Endothelial cell of umbilical vein (primary cell): Measurements from ENCODE around the gene NODAL. TPM values are rescaled to one million over a fixed set of nuclear protein-coding genes. Genes with fewer than 3 reads are reported as not detected.

ENCODE experiments used
- Bru-seq: library from RNA; stranded (reverse); fragments of 400-500 nt; gene quantifications from one replicate; lab custom pipeline; 2021; lab: Mats Ljungman, UMichigan
- BruChase-seq, 2 experiments: library from RNA; stranded (reverse); fragments of 400-500 nt; gene quantifications; one replicate each; lab custom pipeline; 2021; lab: Mats Ljungman, UMichigan
- BruUV-seq: library from RNA; stranded (reverse); fragments of 400-500 nt; replicated peaks from 2 replicates; lab custom pipeline; 2021; lab: Mats Ljungman, UMichigan
- CTCF ChIA-PET: fragments of 300-600, 350-600 bp; sonication (Branson Sonifier 250); formaldehyde crosslinking; loops from one replicate; lab custom pipeline; 2021; ENCODE audit warnings: antibody characterized with exemption, inconsistent platforms; lab: Charles Lee
- POLR2A ChIA-PET: fragments of 300-600, 350-600 bp; sonication (Branson Sonifier 250); formaldehyde crosslinking; loops from one replicate; lab custom pipeline; 2021; ENCODE audit warnings: antibody characterized with exemption, inconsistent platforms; lab: Charles Lee
- DNase-seq: peaks from one replicate; pipeline ENCODE4 v3.0.0-alpha.2; 2011; ENCODE audit warnings: low read depth, low spot score
- FAIRE-seq: peaks from 2 replicates; lab custom pipeline; 2011; peaks lifted over from hg19 to GRCh38; lab: Jason Lieb, UNC
- H2AFZ ChIP-seq: 2 replicates; pipeline ENCODE4 v1.6.0; 2012; ENCODE audit warnings: low read depth, low read length, control low read depth, inconsistent platforms
- H3K27ac ChIP-seq: 2 replicates; pipeline ENCODE4 v1.5.1; 2011; ENCODE audit warnings: low read depth, mild to moderate bottlenecking, control low read depth, low read length, moderate library complexity; ENCODE audit not compliant: insufficient read depth
- H3K27me3 ChIP-seq, 2 experiments: 2 replicates each; pipeline versions ENCODE4 v1.6.0 to v1.6.1; 2011; ENCODE audit warnings: low read length in 2 of 2, mixed read lengths in 1 of 2; ENCODE audit not compliant: control insufficient read depth in 2 of 2, insufficient read depth in 2 of 2
- H3K36me3 ChIP-seq, 2 experiments: 2 replicates in 1 of 2; 3 replicates in 1 of 2; pipeline ENCODE4 v1.5.1; 2011; ENCODE audit warnings: low read length in 2 of 2, mild to moderate bottlenecking in 1 of 2, moderate library complexity in 1 of 2; ENCODE audit not compliant: control insufficient read depth in 2 of 2, insufficient read depth in 2 of 2; ENCODE audit errors: extremely low read depth in 1 of 2
- H3K4me1 ChIP-seq: 3 replicates; pipeline ENCODE4 v1.5.1; 2011; ENCODE audit warnings: mild to moderate bottlenecking, low read length; ENCODE audit not compliant: control insufficient read depth, insufficient read depth; ENCODE audit errors: extremely low read depth
- H3K4me2 ChIP-seq: 2 replicates; pipeline ENCODE4 v1.6.1; 2011; ENCODE audit warnings: low read length, control low read depth, mixed read lengths; ENCODE audit not compliant: insufficient read depth
- H3K4me3 ChIP-seq, 3 experiments: fragments of 200-600 bp in 1 of 3; sonication (generic), shearing (Covaris generic) in 1 of 3; replicated peaks in 1 of 3; 2 replicates each; pipeline ENCODE4 v1.5.1; 2011 to 2016; ENCODE audit warnings: control low read depth in 3 of 3, low read length in 3 of 3, mild to moderate bottlenecking in 2 of 3, inconsistent platforms in 1 of 3, low read depth in 1 of 3, moderate library complexity in 1 of 3; ENCODE audit not compliant: insufficient read depth in 1 of 3
- H3K79me2 ChIP-seq: 2 replicates; pipeline ENCODE4 v1.6.0; 2012; ENCODE audit warnings: low read length, inconsistent platforms; ENCODE audit not compliant: control insufficient read depth, insufficient read depth
- H3K9ac ChIP-seq: replicated peaks from 2 replicates; pipeline ENCODE3; 2011; ENCODE audit warnings: low read length, control low read depth; ENCODE audit not compliant: insufficient read depth; ENCODE audit errors: extremely low read depth
- H3K9me1 ChIP-seq: replicated peaks from 3 replicates; pipeline ENCODE4 v1.6.0; 2011; ENCODE audit warnings: mild to moderate bottlenecking, low read length; ENCODE audit not compliant: control insufficient read depth, insufficient read depth; ENCODE audit errors: extremely low read depth
- H3K9me3 ChIP-seq: replicated peaks from 2 replicates; pipeline ENCODE4 v1.5.1; 2012; ENCODE audit warnings: low read length, inconsistent platforms; ENCODE audit not compliant: control insufficient read depth, insufficient read depth
- H4K20me1 ChIP-seq: replicated peaks from 2 replicates; pipeline ENCODE3; 2011; ENCODE audit warnings: mild to moderate bottlenecking, low read length; ENCODE audit not compliant: control insufficient read depth, insufficient read depth; ENCODE audit errors: extremely low read depth
- EZH2 ChIP-seq: IDR thresholded peaks from 2 replicates; pipeline ENCODE4 v1.6.1; 2012; ENCODE audit warnings: borderline replicate concordance, low read depth, mild to moderate bottlenecking, moderate library complexity, low read length, inconsistent platforms; ENCODE audit not compliant: severe bottlenecking
- POLR2A ChIP-seq: IDR thresholded peaks from 2 replicates; pipeline ENCODE4 v1.6.1; 2012; ENCODE audit warnings: low read depth, mild to moderate bottlenecking, control low read depth, low read length
- dilution Hi-C: fragments of 300-500 bp; cut with MboI; formaldehyde crosslinking; loops from one replicate; pipeline ENCODE4 v1.15.0; 2019; ENCODE audit warnings: low sequenced_read_pairs; ENCODE audit not compliant: extremely low pct_ligation_motif_present
- intact Hi-C: fragments of 100-400 bp; cut with micrococcal nuclease; formaldehyde crosslinking; loops from one replicate; pipeline ENCODE4 v1.10.0; 2022
- long read RNA-seq: library from polyadenylated mRNA; stranded (forward); transcript quantifications from one replicate; pipeline ENCODE4 v2.0.0, GENCODE V29; 2021
- polyA minus RNA-seq, 3 experiments: library from RNA; depleted of rRNA, polyadenylated mRNA; stranded (reverse); fragments of >200 nt; gene quantifications; 1 replicate in 1 of 3; 2 replicates in 2 of 3; pipeline ENCODE4 v1.2.3, GENCODE V29; 2011
- polyA plus RNA-seq, 4 experiments: library from polyadenylated mRNA; depleted of rRNA in 3 of 4; stranded (reverse) in 3 of 4; unstranded in 1 of 4; fragments of >200 nt; gene quantifications; 2 replicates each; pipeline versions ENCODE4 v1.2.1 to v1.2.3, GENCODE V29; 2011 to 2012; ENCODE audit warnings: missing spikeins in 1 of 4
- total RNA-seq: library from RNA; stranded (reverse); gene quantifications from 2 replicates; pipeline ENCODE4 v1.2.3, GENCODE V29; 2021
- TF ChIP-seq, protein P1 (sequence below): IDR thresholded peaks from 2 replicates; pipeline ENCODE4 v1.6.1; 2011; ENCODE audit not compliant: insufficient read depth, insufficient read length

Gene NODAL
- total RNA-seq (not detected in 2 replicates), polyA plus RNA-seq (not detected in 2 replicates), polyA minus RNA-seq (not detected in 2 replicates), Bru-seq, nascent RNA (not detected), BruChase-seq, experiment 1, labeled RNA remaining after a 6-hour chase (not detected), BruChase-seq, experiment 2, labeled RNA remaining after a 2-hour chase (not detected)
- not detected in 2 replicates for polyA plus RNA-seq (2011; cell fraction: cytosol; rRNA removed)
- polyA plus RNA-seq (2011; cell fraction: nucleus; rRNA removed) = not detected in 2 replicates
- not detected in 2 replicates for polyA plus RNA-seq (2012)
- not detected for polyA minus RNA-seq (2011; cell fraction: cytosol; rRNA and poly(A)+ RNA removed)
- not detected in 2 replicates for polyA minus RNA-seq (2011; cell fraction: nucleus; rRNA and poly(A)+ RNA removed)
- long read RNA-seq, partial matches to known transcripts = 6 of 7 reads
- long read RNA-seq, other reads (novel, unspliced or antisense) = 1 of 7 reads

DNA sequence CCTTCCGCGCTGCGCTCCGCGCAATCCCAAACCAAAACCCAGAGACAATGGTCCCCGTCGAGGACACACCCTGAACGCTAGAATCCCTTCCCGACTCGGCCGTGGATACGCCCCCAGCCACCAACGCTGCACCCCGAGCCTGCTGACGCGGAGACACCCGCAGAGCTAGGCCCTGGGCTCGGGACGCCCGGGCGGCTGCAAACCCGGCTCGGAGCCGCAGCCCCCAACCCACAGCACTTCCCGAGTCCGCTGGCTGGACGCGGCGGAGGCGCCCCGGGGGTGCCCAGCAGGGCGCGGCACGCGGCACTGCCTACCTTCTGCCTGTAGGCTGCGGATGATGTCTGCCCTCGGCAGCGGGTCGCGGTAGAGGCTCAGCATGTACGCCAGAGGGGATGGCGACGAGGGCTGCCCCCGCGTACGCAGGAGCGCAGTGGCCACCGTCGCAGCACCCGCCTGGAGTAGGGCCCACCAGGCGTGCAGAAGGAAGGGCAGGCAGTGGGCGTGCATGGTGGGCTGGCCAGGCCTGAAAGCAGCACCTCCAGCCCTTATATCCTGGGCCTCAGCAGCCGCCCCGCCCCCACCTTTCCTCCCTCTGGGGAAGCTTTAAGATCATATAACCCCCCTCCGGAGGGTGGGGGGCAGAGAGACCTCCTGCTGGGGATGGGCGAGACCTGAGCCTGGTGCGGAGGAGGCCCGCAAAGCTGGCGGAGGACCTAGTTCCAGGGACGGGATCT is at the start of gene NODAL:
Gene NODAL (minus strand): TSS at position 521 of the 734 bp plus-strand sequence. CDS start 14 bp downstream, at position 507.
- ChIA-PET POLR2A (no interaction called here), CTCF (interaction anchor here (2.2 kb wide), 1 partner anchor 220 kb away, joined by 12 read pairs; no protein-coding TSS in a partner anchor)
- no peak within 1 kb of the TSS for H2AFZ ChIP-seq
- H3K4me3 ChIP-seq = no peak within 1 kb of the TSS
- no peaks in the 10 kb centered on the region for H3K4me1 ChIP-seq
- intact Hi-C loops = no loop called here
- dilution Hi-C loops = no loop called here
- TF ChIP-seq EZH2 (peak; percentile 89), POLR2A (no peak)
- H3K9me3 ChIP-seq = no peaks in the 10 kb centered on the region
- H3K9ac ChIP-seq = no peak within 1 kb of the TSS
- no peaks in the 10 kb centered on the region for H3K79me2 ChIP-seq
- FAIRE-seq = no peak
- peaks cover 38 to 50% of the 10 kb centered on the region in 2 experiments for H3K27me3 ChIP-seq
- no peaks in the 10 kb centered on the region for H4K20me1 ChIP-seq
- DNase-seq = no peak
- H3K9me1 ChIP-seq = no peaks in the 10 kb centered on the region
- no peaks in the 10 kb centered on the region for H3K36me3 ChIP-seq
- no TSS peak for BruUV-seq
- no peak within 1 kb of the TSS for H3K27ac ChIP-seq
- peak within 1 kb of the TSS; percentile 18 for H3K4me2 ChIP-seq

- no peak overlapping the region for H3K9ac ChIP-seq
- TF ChIP-seq, protein P1, sequence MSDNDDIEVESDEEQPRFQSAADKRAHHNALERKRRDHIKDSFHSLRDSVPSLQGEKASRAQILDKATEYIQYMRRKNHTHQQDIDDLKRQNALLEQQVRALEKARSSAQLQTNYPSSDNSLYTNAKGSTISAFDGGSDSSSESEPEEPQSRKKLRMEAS = no peak
- H3K4me3 ChIP-seq = no peak overlapping the region
- H2AFZ ChIP-seq = no peak overlapping the region
- dilution Hi-C loops (no loop called here), intact Hi-C loops (no loop called here)
- peaks cover 15% of the 10 kb centered on the region for H3K4me1 ChIP-seq
- no peaks in the 10 kb centered on the region for H4K20me1 ChIP-seq
- peaks cover 1% of the 10 kb centered on the region for H3K79me2 ChIP-seq
- H3K9me3 ChIP-seq = no peaks in the 10 kb centered on the region
- no peak overlapping the region for H3K27ac ChIP-seq
- ChIA-PET CTCF (interaction anchor here (0.6 to 1.6 kb wide), 3 partner anchors 19 to 29 kb away, joined by 3 to 4 read pairs (median 3); no protein-coding TSS in a partner anchor), POLR2A (no interaction called here)
- H3K27me3 ChIP-seq = no peaks in the 10 kb centered on the region
- H3K4me2 ChIP-seq = no peak overlapping the region
- no peaks in the 10 kb centered on the region for H3K36me3 ChIP-seq
- H3K9me1 ChIP-seq = no peaks in the 10 kb centered on the region
- no TSS peak for BruUV-seq
- no peak for FAIRE-seq
- no peak for DNase-seq
These were observed 48.7 kb upstream of the NODAL start for GRCh38 chr10:70490142-70490541.
